ENCODE data around the gene CCL26.

CCL26 gene, protein sequence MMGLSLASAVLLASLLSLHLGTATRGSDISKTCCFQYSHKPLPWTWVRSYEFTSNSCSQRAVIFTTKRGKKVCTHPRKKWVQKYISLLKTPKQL

DNA sequence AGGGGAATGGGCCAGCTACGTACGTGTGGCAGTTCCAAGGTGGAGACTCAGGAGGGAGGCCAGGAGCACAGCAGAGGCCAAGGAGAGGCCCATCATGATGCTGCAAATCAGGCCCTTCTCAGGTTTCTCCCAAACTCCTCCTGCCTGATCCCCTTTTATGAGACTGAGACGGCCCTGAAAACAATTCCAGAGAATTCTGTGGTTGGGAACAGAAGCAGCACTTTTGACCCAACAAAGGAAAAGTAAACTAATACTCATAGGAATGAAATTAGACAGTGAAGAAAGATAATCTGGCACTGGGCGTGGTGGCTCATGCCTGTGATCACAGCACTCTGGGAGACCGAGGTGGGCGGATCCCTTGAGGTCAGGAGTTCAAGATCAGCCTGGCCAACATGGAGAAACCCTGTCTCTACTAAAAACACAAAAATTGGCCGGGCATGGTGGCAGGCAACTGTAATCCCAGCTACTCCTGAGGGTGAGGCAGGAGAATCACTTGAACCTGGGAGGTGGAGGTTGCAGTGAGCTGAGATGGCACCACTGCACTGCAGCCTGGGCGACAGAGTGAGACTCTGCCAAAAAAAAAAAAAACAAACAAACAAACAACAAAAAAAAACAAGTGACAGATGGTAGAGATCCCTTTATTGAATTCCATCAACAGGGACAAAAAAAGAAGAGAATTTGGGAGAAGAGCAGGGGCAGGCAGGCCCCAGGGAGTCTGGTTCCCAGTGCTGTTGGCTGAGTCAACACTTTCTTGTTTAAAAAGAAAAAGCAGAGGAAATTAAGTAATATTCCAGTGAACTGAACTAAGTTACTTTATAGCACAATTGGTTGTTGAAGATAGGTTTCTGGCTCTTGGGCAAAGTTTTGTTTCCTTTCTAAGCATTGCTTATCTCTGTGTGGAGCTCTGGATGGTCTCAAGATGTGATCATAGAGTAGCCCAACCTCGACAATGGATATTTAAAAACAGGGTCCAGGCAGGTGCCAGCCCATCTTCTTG, at the start of gene CCL26:
Gene CCL26 (minus strand): TSS at position 131 of the 997 bp plus-strand sequence. CDS start 35 bp downstream, at position 96.
- no peak for DNase-seq (ENCODE audit: low read depth)

DNA sequence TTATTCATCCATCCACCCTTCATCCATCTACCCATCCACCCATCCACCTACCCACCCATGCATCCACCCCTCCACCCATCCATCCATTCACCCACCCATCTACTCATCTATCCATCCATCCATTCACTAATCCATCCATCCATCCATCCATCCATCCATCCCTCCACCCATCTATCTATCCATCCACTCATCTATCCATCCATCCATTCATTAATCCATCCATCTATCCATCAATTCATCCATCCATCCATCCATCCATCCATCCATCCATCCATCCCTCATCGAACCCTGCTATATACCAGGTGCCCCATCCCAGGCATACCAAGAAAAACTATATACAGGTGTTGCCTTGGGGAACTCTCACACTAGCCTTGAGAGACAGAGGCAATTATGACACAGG, 48.7 kb upstream of the CCL26 start:
- DNase-seq (ENCODE audit: low read depth): no peak

DNA sequence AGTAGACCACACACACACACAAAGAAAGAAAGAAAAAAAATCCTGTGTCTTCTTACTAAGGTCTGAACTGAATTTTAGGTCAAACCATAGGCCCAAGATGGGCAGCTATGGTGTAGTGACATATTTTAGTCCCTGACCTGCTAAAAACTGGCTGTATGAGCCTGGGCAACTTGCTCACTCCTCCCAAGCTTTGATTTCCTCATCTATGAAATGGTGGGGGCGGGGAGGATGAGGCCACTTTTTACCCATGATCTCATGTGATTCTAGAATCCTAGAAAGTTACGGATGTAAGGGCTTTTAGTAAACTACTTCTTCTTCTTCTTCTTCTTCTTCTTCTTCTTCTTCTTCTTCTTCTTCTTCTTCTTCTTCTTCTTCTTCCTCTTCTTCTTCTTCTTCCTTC, 47.7 kb upstream of the CCL26 start:
- no peak for DNase-seq (ENCODE audit: low read depth)

DNA sequence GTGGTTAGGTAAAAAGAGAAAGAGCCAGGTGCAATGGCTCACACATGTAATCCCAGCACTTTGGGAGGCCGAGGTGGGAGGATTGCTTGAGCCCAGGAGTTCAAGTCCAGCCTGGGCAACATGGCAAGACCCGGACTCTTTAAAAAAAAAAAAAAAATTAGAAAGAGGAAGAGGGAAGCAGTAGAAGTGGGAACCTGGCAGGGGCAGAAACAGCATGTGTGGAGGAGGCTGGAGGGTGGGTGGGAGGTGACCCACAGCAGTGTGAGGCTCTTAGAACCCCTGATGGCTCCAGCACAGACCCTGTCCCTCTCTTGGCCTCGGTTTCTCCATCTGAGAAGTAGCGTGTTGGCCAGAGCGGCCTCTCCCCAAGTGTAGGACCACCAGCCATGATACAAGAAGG, 46.5 kb upstream of the CCL26 start:
- DNase-seq (ENCODE audit: low read depth): no peak

DNA sequence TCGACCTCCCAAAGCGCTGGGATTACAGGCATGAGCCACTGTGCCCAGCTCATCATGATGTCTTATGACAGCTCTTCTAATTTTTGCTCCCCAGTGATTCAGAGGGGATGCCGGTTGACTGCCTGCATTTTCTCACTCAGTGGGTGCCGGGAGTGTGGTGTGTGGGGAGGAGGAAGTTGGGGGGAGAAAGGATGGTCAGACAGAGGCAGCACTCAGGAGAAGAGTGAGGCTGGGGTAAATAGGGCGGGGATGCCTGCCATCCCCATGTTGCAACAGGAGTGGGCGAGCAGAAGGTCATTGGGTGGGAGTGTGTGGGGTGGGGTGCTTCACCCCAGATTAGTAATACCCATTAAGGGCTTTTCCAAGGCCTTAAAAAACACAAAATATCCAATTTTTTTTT, 45.1 kb upstream of the CCL26 start:
- no peak for DNase-seq (ENCODE audit: low read depth)

DNA sequence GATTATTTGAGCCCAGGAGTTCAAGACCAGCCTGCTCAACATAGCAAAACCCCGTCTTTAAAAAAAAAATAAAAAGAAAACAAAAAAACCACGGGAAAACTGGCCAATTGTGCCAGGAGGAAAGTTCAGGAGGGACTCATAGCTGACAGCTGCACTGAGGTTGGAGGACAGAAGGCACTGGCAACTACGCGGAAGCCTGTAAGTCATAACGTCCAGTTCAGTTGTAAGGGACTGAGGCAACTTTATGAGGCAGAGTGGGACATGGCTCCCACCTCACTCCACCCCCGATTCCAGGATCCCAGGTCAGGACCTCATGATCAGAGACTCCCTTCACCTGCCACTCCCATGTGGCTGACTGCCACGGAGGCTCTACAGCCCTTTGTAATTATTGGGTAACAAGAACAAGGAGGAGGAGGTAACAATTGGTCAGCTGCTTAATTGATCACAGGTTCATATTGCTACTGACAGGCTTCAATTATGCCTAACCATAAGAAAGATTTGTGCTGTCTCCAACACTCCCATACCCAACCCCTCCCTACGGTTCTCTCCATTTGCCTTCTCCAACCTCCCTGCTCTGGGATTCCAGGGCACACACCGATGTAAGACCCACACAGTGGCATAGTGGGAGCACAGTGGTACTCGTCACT, 43.5 kb upstream of the CCL26 start:
- no peak for DNase-seq (ENCODE audit: low read depth)

DNA sequence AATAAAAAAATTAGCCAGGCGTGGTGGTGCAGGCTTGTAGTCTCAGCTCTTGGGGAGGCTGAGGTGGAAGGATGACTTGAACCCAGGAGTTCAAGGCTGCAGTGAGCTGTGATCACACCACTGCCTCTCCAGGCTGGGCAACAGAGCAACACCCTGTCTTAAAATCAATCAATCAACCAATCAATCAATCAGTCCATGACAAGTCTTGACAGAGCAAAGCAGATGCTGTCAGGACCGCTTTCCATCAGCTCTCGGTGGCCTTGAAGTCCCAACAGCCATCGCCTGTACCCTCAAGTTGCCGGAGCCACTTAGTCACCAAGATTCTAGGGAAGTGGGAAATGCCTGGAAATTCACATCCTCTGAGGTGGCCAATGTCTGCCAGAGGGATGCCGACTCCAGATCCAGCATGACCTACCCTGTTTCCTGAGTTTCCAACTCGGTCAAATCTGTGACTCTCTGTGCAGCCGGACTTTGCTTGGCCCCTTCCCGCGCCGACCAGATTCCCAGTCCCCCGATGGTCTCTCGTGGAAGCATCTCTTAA, 42.5 kb upstream of the CCL26 start:
- DNase-seq (ENCODE audit: low read depth): no peak

DNA sequence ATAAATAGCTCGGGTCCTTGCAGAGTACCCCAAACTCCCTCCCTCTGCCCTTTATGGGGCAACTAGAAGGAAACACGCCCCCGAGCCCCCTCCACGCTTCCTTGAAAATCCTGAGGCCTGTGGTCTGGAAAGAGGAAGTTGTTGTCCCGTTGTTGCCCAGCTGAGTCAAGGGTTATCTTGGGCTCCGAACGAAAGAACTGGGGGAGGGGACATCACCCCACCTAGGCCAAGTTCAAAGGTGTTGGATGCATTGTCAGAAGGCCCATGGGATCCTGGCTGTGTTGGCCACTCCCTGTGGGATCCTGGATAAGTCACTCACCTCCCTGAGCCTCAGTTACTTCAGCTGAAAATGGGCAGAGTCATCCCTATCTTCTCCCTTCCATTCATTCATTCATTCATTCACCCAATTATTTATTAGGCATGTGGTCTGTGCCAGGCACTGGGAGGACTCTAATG, 41.8 kb upstream of the CCL26 start, which contains the start of gene CCL24:
Gene CCL24 (minus strand): TSS at position 26 of the 456 bp plus-strand sequence. CDS start 91 bp downstream, outside the sequence.
- no peak for DNase-seq (ENCODE audit: low read depth)

DNA sequence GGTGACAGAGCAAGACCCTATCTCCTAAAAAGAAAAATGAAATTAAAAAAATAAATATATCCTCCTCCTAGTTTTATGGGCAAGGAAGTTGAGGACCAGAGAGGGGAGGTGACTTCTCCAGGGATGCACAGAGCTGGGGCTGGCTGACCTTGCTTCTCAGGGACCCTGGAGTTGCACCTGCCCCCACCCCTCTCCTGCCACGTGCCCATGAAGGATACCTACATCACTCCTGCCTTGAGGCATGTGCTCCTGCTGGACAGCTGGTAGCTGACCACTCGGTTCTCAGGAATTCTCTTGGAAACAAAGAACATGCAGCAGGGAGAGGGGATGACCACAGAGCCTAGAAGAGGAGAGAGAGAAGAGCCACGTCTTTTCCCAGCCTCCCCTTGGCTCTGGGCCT, 41.1 kb upstream of the CCL26 start:
- DNase-seq (ENCODE audit: low read depth): no peak

DNA sequence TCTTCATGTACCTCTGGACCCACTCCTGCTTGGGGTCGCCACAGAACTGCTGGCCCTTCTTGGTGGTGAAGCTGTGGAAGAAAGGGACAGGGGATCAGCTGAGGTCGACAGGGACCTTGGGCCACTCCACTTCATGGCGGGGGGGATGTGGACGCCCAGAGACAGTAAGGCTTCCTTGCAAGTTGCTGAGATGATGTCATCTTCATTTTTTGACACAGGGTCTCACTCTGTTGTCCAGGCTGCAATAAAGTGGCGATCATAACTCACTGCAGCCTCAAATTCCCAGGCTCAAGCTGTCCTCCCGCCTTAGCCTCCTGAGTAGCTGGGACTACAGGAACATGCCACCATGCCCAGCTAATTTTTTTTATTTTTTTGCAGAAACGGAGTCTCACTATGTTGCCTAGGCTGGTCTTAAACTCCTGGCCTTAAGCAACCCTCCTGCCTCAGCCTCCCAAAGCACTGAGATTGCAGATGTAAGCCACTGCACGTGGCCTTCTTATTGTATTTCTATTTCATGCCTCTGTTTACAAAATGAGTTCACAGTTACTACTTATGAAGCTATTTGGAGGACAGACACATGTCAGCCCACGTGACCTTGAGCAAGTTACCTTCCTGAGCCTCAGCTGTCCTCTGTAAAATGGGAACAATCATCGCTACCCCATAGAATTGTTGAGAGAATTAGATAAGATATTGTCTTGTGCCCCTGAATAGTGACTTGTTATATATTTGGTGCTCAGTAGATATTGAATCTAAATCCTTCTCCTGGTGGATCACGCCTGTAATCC, 40.1 kb upstream of the CCL26 start:
- no peak for DNase-seq (ENCODE audit: low read depth)

DNA sequence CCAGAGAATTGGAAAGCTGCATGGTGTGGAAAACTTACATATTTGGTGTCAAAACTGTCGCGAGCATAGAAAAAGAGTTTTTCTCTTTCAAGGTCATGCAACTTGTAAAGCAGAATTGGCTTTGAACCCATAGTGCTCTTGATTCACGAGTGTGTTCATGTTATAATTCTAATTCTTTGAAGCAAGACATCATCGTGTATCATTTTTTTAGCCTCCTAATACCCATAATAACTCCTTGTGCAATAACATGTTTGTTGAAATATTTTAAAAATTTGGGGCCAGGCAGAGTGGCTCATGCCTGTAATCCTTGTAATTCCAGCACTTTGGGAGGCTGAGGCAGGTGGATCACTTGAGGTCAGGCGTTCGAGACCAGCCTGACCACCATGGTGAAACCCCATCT, 37.4 kb upstream of the CCL26 start:
- no peak for DNase-seq (ENCODE audit: low read depth)

DNA sequence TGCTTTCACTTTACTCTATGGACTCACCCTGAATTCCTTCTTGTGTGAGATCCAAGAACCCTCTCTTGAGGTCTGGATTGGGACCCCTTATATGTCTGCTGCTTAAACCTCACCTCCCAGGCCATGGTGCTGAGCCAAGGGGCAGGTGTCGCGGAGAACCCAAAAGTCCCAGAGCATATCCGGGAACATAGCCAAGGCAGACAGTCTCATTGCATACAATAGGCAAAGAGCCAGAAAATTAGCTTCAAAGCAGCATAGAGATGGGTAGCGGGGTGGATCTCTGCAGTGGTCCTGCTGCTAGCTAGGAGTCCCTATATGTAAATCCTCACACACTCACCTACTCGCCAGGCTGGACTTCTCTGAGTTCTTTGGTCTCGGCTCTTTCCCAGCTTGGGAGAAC, 36.1 kb upstream of the CCL26 start:
- no peak for DNase-seq (ENCODE audit: low read depth)

DNA sequence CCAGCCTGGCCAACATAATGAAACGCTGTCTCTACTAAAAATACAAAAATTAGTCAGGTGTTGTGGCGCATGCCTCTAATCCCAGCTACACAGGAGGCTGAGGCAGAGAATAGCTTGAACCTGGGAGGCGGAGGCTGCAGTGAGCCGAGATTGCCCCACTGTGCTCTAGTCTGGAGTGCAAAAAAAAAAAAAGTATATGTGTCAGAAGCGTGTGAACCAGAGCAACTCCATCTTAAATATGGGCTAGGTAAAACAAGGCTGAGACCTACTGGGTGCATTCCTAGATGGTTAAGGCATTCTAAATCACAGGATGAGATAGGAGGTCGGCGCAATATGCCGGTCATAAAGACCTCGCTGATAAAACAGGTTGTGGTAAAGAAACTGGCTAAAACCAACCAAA, 35.4 kb upstream of the CCL26 start:
- no peak for DNase-seq (ENCODE audit: low read depth)

DNA sequence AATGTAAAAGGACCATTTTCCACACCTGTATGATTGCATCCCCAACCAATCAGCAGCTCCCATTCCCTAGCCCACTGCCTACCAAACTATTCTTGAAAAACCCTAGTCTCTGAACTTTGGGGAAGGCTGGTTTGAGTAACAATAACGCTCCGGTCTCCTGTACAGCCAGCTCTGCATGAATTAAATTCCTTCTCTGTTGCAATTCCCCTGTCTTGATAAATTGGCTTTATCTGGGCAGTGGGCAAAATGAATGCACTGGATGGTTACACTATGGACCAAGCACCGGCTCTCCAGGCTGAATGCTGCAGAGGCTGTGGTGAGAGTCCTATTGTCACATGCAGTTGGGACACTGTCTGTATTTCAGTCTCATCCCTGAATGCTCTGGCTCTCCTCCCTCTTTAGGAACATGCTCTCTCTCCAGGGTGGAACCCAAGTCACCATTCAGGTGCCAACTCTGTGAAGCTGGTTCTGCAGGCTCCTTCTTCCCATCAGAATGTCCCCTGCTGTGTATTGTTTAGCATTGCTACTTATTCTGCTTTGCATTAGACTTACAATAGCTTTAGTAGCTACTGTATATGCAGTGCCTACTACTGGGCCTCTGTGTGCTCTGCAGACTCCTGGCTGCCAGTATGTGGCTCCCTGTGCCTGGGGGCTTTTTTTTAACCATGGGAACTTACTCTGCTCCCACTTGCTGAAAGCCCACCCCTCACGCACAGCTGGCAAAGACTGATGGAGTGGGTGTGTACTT, 34.7 kb upstream of the CCL26 start:
- no peak for DNase-seq (ENCODE audit: low read depth)

DNA sequence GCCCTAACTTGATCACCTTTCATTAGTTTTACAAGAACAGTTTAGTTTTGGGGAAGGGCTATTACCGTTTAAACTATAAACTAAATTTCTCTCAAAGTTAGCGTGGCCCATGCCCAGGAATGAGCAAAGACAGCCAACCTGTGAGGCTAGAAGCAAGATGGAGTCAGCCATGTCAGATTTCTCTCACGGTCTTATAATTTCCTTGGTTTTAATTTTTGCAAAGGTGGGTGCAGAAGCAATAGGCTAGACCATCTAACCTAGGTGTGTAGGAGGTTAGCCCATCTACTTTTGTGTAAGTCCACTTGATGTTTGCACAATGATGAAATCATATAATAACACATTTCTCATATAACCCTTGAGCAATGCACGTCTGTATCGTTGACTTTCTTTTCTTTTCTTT, 32.7 kb upstream of the CCL26 start:
- no peak for DNase-seq (ENCODE audit: low read depth)

DNA sequence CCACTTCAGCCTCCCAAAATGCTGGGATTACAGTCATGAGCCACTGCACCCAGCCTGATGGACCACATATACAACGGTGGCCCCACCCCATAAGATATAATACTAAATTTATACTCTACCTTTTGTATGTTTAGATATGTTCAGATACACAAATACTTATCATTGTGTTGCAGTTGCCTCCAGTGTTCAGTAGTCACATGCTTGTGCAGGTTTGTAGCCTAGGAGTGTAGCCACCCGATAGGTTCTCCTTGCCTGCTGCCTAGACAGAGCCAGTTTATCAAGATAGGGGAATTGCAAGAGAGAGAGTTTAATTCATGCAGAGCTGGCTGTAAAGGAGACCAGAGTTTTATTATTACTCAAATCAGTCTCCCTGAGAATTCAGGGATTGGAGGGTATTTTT, 32.0 kb upstream of the CCL26 start:
- DNase-seq (ENCODE audit: low read depth): no peak

DNA sequence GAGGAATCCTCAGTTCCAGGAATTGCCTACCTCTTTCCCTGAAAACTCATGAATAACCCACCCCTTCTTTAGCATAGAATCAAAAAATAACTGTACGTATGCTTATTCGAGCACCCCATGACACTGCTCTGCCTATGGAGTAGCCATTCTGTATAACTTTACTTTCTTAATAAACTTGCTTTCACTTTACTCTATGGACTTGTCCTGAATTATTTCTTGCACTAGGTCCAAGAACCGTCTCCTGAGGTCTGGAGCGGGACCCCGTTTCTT, 30.5 kb upstream of the CCL26 start:
- DNase-seq (ENCODE audit: low read depth): no peak

DNA sequence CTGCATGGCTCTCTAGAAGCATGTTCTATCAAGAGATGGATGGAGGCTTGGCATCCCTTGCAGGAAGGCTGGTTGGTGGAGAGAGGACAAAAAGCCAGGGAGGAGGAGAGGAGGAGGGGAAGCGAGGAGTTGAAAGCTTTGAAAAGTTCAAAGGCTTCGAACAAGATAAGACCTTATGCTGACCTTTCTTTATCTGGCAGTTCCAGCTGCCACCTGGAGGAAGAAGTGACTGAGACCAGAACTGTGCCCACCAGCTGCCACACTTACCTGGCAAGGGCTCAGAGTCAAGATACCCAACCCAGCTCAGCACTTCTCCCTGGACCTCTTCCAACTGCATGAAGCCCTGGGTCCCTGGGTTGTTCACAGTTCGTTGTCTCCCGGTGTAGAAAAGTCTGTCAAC, 26.8 kb upstream of the CCL26 start:
- DNase-seq (ENCODE audit: low read depth): no peak

DNA sequence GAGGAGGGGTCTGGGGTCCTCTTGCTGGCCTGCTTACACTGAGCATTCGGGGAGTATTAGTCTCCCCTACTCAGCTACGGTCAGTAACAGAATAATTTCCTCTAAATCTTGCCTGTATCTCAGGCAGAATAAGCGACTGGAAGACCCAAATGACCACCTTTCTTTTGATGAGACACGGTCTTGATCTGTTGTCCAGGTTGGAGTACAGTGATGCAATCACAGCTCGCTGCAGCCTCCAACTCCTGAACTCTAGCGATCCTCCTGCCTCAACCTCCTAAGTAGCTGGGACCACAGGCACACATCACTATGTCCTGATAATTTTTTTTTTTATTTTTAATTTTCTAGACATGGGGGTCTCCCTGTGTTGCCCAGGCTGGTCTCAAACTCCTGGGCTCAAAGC, 24.4 kb upstream of the CCL26 start:
- no peak for DNase-seq (ENCODE audit: low read depth)

DNA sequence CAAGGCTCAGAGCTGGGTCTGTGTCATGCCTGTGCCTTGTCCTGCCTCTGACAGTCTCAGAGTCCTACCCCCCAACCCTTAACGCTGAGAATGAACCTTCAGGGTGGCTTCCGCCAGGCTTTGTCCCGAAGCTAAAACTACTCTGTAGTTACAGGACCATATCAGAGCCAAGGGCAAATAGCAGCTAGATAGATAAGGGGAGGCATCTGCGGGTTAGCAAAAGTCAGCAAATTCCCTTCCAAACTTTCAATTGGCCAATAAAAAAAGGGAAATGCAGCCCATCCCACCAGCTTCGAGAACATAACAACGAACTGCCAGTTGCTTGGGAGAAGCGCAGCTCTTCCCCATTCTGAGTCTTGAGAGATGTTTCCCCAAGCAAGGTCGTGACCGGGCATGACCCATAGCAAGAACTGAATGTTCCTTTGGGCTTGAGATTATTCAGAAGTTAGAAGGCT, 23.8 kb upstream of the CCL26 start:
- DNase-seq (ENCODE audit: low read depth): no peak

DNA sequence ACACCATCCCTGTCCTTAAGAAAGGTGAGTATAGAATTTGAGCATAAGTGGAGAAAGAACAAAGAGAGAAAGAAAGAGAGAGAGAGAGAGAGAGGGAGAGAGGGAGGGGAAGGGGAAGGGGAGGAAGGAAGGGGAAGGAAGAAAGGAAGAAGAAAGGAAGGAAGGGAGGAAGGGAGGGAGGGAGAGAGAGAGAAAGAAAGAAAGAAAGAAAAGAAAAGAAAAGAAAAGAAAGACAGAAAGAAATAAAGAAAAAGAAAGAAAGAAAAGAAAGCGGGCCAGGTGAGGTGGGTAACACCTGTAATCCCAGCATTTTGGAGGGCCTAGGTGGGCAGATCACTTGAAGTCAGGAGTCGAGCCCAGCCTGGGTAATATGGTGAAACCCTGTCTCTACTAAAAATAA, 21.7 kb upstream of the CCL26 start:
- no peak for DNase-seq (ENCODE audit: low read depth)

Measured in stimulated activated CD8-positive, alpha-beta memory T cell treated with anti-CD3 and anti-CD28 coated beads, Interleukin-4, amount 100 ng/mL, for 24 hours (primary cell).